Measurements from ENCODE around the gene IRF1. TPM values are rescaled to one million over a fixed set of nuclear protein-coding genes. Genes with fewer than 3 reads are reported as not detected.

Gene IRF1
- total RNA-seq, 4 donors from 2014 or later, result 20.6 to 289 (median 29.6) TPM

GRCh38 chr5:132528866-132529634 is 38.5 kb upstream of the IRF1 start:
- no peak overlapping the region for H3K4me3 ChIP-seq
- WGBS, result 44% methylated on average over 3 of the region's 6 CpGs
- no peaks in the 10 kb centered on the region for H3K9me3 ChIP-seq
- no peak for TF ChIP-seq POLR2A (IDR thresholded peaks at IDR 0.05; ENCODE audit: low read depth)
- no peak for TF ChIP-seq EP300 (IDR thresholded peaks at IDR 0.05)
- no peak for TF ChIP-seq POLR2AphosphoS5 (IDR thresholded peaks at IDR 0.05)
- TF ChIP-seq CTCF (IDR thresholded peaks at IDR 0.05), result no peak
- no peak overlapping the region for H3K27ac ChIP-seq (replicated peaks in 1 of 4)
- H3K27me3 ChIP-seq, result no peaks in the 10 kb centered on the region
- intact Hi-C loops (cut with DNase I), result no loop called here
- no peak for DNase-seq (ENCODE audit: extremely low spot score)
- H3K4me1 ChIP-seq, result peaks cover 0 to 5% (median 4%) of the 10 kb centered on the region in 4 donors
- no peaks in the 10 kb centered on the region for H3K36me3 ChIP-seq

GRCh38 chr5:132528021-132528420 is 37.4 kb upstream of the IRF1 start:
- no peak for TF ChIP-seq POLR2A (IDR thresholded peaks at IDR 0.05; ENCODE audit: low read depth)
- TF ChIP-seq POLR2AphosphoS5 (IDR thresholded peaks at IDR 0.05), result no peak
- no peak for TF ChIP-seq CTCF (IDR thresholded peaks at IDR 0.05)
- no peak for TF ChIP-seq EP300 (IDR thresholded peaks at IDR 0.05)
- H3K4me3 ChIP-seq, result no peak overlapping the region
- intact Hi-C loops (cut with DNase I), result no loop called here
- no peak overlapping the region for H3K27ac ChIP-seq (replicated peaks in 1 of 4)
- H3K27me3 ChIP-seq, result no peaks in the 10 kb centered on the region
- H3K9me3 ChIP-seq, result no peaks in the 10 kb centered on the region
- DNase-seq (ENCODE audit: extremely low spot score), result no peak
- no peaks in the 10 kb centered on the region for H3K36me3 ChIP-seq
- peaks cover 0 to 5% (median 4%) of the 10 kb centered on the region in 4 donors for H3K4me1 ChIP-seq
- 99% methylated on average over 2 of the region's 2 CpGs for WGBS

- Histone ChIP-seq H3K27me3 (no peaks in the 10 kb centered on the region), H3K4me3 (no peak overlapping the region), H3K4me1 (peaks cover 0 to 5% (median 4%) of the 10 kb centered on the region in 4 donors), H3K9me3 (no peaks in the 10 kb centered on the region), H3K36me3 (no peaks in the 10 kb centered on the region), H3K27ac (replicated peaks in 1 of 4) (no peak overlapping the region)
- DNase-seq (ENCODE audit: extremely low spot score), result no peak
- TF ChIP-seq EP300 (IDR thresholded peaks at IDR 0.05) (no peak), CTCF (IDR thresholded peaks at IDR 0.05) (no peak), POLR2AphosphoS5 (IDR thresholded peaks at IDR 0.05) (no peak), POLR2A (IDR thresholded peaks at IDR 0.05; ENCODE audit: low read depth) (no peak)
- intact Hi-C loops (cut with DNase I), result no loop called here
- WGBS, result 73% methylated on average over 8 of the region's 8 CpGs
Measured at GRCh38 chr5:132526974-132527564, 36.5 kb upstream of the IRF1 start.

GRCh38 chr5:132526290-132526973 is 35.9 kb upstream of the IRF1 start:
- H3K36me3 ChIP-seq, result no peaks in the 10 kb centered on the region
- DNase-seq (ENCODE audit: extremely low spot score), result no peak

More at GRCh38 chr5:132526290-132526973, 35.9 kb upstream of the IRF1 start:
- intact Hi-C loops (cut with DNase I), result no loop called here
- Histone ChIP-seq H3K27me3 (no peaks in the 10 kb centered on the region), H3K9me3 (peaks cover 0 to 3% (median 0%) of the 10 kb centered on the region in 4 donors), H3K4me1 (peaks cover 0 to 5% (median 4%) of the 10 kb centered on the region in 4 donors), H3K27ac (replicated peaks in 1 of 4) (no peak overlapping the region), H3K4me3 (no peak overlapping the region)
- peak; percentile 67 to 87 (median 68) for TF ChIP-seq CTCF (IDR thresholded peaks at IDR 0.05)
- TF ChIP-seq POLR2A (IDR thresholded peaks at IDR 0.05; ENCODE audit: low read depth), result no peak
- 45% methylated on average over 11 of the region's 11 CpGs for WGBS
